HG03342 (cell line): ENCODE results near the gene ELAC1.
A peak's percentile ranks its signal among the peaks of the same experiment; 100 is the strongest.
"Not testable (repeated sequence)": the region's sequence is repeated elsewhere in the genome, so short reads cannot be mapped to it uniquely, and the experiment has no call there.

Experiments used
- ATAC-seq: cut with Tn5 transposase; IDR thresholded peaks from one replicate; pipeline ENCODE4 v1.9.1; 2021; ENCODE audit warnings: mild to moderate bottlenecking, moderate library complexity; ENCODE audit not compliant: unreplicated experiment

ELAC1 gene, protein sequence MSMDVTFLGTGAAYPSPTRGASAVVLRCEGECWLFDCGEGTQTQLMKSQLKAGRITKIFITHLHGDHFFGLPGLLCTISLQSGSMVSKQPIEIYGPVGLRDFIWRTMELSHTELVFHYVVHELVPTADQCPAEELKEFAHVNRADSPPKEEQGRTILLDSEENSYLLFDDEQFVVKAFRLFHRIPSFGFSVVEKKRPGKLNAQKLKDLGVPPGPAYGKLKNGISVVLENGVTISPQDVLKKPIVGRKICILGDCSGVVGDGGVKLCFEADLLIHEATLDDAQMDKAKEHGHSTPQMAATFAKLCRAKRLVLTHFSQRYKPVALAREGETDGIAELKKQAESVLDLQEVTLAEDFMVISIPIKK

GRCh38 chr18:50967714-50968661 is at the start of gene ELAC1:
ELAC1 (plus strand) TSS chr18:50968040; CDS start chr18:50974405, 6,365 bp downstream.
- peak; percentile 94 for ATAC-seq

- ATAC-seq, result no peak
Measured at GRCh38 chr18:50918153-50918552, 49.7 kb upstream of the ELAC1 start.

DNA sequence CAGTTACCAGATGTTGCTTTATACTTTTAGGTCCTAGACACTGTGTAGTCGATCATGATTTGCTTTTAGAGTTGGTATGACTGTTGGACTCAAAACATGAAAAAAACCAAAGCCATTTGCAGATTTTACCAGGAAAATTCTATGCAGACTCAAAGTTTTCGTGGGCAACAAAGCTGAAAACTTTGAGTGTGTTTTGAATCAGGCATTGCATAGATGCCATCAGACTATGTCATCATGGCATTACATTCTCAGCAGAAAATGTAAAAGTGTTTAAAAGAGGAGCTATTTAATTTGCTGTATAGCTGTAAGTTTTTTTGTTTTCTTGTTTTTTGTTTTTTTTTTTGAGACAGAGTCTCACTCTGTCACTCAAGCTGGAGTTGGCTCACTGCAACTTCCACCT is 43.5 kb upstream of the ELAC1 start:
- no peak for ATAC-seq

DNA sequence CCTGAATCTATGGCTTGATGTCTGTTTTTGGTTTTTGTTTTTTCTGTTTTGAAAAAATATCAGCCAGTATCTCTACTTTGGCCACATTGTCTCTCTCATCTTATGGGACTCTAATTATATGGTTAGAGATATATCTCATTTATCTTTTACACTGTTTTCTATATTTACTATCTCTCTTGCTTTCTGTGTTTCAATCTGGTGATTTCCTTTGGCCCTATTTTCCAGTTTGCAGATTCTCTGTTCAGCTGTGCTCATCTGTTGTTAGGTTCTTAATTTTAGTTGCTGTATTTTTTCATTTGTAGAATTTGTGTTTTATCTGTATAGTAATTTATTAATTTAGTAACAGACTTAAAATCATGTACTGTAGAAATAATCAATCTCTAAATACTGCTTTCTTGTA is 41.3 kb upstream of the ELAC1 start:
- no peak for ATAC-seq

DNA sequence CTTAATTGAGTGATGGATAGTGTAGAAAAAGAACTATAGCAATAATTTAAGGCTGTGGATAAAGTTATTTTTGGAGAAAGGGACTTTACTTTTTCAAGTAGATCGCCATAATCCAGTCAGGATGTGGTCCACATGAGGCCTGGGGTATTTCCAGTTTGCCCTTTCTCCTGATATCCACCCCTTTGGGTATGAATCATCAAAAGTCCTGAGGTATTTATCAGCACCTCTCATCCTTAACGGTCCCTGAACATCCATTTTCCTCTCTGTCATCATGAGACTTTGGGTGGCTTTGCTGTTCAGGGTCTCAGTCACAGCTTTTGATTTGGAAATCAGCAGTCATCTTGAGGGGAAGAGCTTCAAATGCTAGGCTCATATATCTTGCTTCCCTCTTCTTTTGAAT is 39.3 kb upstream of the ELAC1 start:
- no peak for ATAC-seq

DNA sequence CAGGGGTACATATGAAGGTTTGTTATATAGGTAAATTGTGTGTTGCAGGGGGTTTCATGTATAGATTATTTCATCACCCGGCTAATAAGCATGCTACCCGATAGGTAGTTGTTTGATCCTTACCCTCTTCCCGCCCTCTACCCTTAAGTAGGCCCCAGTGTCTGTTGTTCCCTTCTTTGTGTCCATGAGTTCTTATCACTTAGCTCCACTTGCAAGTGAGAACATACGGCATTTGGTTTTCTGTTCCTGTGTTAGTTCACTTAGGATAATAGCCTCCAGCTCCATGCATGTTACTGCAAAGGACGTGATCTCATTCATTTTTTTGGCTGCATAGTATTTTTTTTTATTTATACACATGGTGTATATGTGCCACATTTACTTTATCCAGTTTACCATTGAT is 34.2 kb upstream of the ELAC1 start:
- ATAC-seq, result no peak

- no peak for ATAC-seq
Measured at GRCh38 chr18:50934545-50935211, 33.2 kb upstream of the ELAC1 start.

DNA sequence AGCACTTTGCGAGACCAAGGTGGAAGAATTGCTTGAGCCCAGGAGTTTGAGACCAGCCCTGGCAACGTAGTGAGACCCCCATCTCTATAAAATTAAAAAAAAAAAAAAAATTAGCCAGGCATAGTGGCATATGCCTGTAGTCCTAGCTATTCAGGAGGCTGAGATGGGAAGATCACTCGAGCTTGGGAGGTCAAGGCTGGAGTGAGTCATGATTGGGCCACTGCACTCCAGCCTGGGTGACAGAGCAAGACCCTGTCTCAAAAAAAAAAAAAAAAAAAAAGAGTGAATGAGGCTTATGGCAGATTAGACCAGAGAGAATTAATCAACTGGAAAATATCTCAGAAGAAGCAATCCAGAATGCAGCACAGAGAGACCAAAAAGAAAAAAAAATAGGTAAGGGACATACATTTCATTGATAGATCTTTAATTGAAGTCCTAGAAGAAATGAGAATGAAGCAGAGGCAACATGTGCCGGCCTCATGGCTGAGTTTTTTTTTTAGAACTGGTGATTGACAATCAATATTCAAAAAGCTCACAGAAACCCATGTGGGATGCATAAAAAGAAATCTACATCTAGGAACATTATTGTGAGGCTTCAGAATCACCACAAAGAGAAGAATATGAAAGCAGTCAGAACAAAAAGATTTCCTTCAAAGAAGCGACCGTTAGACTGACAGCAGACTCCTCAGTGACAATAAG is 32.2 kb upstream of the ELAC1 start:
- ATAC-seq, result no peak

DNA sequence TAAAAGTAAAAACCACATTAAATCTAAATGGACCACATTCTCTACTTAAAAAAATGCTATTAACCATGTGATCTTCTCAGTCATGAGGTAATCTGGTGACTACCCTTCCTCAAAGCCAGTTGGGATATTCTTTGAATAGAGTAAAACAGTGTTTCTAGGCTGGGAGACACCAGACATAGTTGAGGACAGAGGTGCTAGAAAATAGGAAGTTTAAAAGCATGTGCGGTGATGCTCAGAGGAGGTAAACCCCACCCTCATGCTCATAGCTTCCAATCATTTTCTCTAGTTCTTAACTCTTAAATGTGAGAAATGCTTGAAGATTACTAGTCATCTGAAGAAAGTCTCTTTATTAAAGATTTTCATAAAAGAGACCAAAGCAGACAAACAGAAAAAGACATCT is 30.7 kb upstream of the ELAC1 start:
- no peak for ATAC-seq

DNA sequence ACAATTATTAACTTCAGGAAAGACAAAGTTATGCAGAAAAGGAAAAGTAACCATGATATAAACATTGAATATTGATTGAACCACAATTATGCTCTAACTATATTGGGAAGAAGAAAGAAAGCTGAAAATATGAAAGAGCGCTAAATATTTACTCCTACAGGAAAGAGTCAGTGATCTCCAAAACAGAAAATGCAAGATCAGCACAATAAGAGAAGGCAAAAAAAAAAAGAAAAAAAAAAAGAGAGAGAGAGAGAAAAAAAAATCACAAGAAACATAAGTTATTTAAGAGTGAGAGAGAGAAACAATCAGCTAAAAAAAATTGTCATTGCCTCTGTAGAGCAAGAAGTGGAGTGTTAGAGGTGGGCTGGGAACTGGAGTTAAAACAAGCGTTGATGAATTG is 28.9 kb upstream of the ELAC1 start:
- no peak for ATAC-seq

- no peak for ATAC-seq
Measured at GRCh38 chr18:50944245-50944932, 23.5 kb upstream of the ELAC1 start.

- ATAC-seq, result not testable (repeated sequence)
Measured at GRCh38 chr18:50945918-50946317, 21.9 kb upstream of the ELAC1 start.

DNA sequence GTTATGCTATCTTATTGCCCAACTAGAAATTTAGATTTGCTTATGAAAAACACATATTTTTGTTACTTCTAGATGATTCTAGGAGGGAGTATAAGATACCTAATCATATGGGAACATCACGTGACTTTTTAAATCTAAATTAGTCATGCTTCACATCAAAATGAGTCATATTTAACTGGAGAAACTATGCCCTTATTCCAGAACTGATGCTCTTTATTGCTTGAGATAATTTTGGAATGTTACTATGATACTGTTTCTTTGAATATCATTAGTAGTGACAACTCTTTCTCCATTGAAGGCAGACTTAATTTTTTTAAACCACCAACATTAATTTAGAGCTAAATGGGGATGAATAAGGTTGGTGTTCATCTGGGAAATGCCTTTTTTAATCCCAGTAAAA is 19.9 kb upstream of the ELAC1 start:
- ATAC-seq, result no peak

DNA sequence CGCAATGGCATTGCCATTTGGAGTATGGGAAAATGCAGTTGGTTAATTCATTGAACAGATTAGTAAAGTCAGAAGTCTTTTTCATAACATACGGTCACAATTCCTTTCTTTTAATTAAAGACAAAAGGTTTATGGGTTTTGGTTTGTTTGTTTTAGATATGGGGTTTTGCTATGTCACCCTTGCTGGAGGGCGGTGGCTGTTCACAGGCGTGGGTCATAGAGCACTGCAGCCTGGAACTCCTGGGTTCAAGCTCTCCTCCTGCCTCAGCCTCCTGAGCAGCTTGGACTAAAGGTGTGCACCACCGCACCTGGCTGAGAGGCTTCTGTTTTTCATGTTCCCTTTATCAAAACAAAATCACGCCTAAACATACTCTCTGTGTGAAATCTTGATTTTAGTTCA is 18.7 kb upstream of the ELAC1 start:
- ATAC-seq, result no peak

DNA sequence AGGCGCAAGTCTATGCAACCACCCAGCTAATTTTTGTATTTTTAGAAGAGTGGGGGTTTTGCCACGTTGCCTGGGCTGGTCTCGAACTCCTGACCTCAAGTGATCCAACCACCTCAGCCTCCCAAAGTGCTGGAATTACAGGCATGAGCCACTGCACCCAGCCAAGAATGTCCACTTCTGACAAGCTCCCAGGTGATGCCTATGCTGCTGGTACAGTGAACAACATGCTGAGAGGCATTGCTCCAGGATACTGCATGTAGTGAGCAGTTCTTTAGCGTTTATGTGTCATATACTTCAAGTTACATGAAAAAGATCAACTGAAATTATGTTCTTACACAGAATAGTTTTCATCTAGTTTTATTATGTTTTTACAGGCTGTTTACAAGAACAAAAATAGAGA is 17.2 kb upstream of the ELAC1 start:
- no peak for ATAC-seq

DNA sequence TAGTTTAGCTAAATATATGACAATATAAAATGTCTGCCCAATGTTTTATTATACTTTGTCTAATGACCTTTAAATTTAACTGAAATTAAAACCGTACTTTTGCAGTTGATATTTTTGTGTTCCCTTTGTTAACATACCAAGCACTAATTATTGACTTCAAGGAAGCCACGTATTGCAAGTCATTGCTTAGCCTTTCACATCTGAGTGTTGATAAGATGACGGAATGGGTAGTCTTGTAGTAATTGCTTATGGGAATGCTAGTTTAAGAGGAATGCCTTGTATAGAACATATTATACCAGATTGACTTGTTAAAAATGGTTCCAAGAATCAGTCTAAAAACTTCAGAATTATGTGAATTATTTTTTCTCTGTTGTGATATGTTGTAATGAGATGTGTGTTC is 14.0 kb upstream of the ELAC1 start:
- ATAC-seq, result no peak

DNA sequence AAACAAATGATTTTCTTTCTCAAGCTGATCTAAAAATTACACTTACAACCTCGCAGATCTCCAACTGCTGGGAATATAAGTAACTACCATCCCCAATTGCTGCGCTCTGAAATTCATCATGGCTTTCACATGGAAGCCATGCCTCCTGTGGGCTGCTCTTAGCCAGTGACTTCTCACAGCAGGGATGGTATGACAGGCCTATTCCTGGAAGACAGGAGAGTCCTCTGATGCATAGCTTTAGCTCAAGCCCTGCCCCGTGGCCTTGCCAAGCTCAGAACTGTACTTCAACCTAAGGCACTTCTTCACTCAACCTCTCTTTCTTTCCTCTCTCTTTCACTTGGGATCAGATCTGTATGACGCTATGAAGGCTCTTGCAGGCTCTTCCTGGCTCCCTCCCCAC is 12.6 kb upstream of the ELAC1 start:
- ATAC-seq, result no peak

DNA sequence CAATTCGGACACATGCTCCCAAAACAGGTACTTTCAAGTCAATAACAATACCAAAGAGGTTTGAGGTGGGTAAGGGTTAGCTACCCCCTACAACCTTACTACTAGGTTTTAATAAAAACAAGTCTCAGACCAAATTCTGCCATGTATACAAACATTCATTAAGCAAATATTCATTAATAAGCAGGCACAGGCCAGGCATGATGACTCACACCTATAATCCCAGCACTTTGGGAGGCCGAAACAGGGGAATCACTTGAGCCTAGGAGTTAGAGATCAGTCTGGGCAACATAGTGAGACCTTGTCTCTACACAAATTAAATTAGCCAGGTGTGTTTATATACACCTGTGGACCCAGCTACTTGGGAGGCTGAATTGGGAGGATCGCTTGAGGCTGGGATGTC is 11.7 kb upstream of the ELAC1 start:
- ATAC-seq, result no peak

- ATAC-seq, result no peak
Measured at GRCh38 chr18:50961974-50962373, 5.9 kb upstream of the ELAC1 start.

GRCh38 chr18:50969448-50969847 is 1.6 kb downstream of the ELAC1 start:
- ATAC-seq, result no peak
